ENCODE data around the gene GLIPR1. TPM values are rescaled to one million over a fixed set of nuclear protein-coding genes. Genes with fewer than 3 reads are reported as not detected.
A peak's percentile ranks its signal among the peaks of the same experiment; 100 is the strongest.
"Not testable (repeated sequence)": the region's sequence is repeated elsewhere in the genome, so short reads cannot be mapped to it uniquely, and the experiment has no call there.

Gene GLIPR1
- total RNA-seq, 1 experiment from 2014 or later: 0.13 TPM

- Histone ChIP-seq H2AK5ac (ENCODE audit: insufficient read length, low read length) (no peak within 1 kb of the TSS), H3K79me2 (ENCODE audit: insufficient read depth, low read length) (peaks cover 23% of the 10 kb centered on the region; the same call in 1 of the 2 replicates), H4K5ac (ENCODE audit: insufficient read length, low read depth, low read length) (peak within 1 kb of the TSS; percentile 44)
Observed at GRCh38 chr12:75511116-75512048, 30.8 kb downstream of the GLIPR1 start, which contains the start of gene KRR1. TSS of gene KRR1 (minus strand) at chr12:75511609. CDS start at chr12:75511597, 12 bp downstream.

GRCh38 chr12:75521224-75521623 is 40.7 kb downstream of the GLIPR1 start:
- H3K27ac Mint-ChIP-seq; H3K4me3 Mint-ChIP-seq; H2BK120ac ChIP-seq (ENCODE audit: low read depth, low read length, poor library complexity, severe bottlenecking); H3K9ac ChIP-seq (ENCODE audit: extremely low read depth, insufficient read length, low read length); H2BK20ac ChIP-seq (ENCODE audit: low read depth, low read length, poor library complexity, severe bottlenecking); H4K8ac ChIP-seq (replicated peaks; ENCODE audit: insufficient read length, low read depth, low read length); H3K56ac ChIP-seq (ENCODE audit: insufficient read length, low read depth, low read length); H2BK5ac ChIP-seq (ENCODE audit: insufficient read length, low read length); H3K9me3 ChIP-seq (ENCODE audit: control insufficient read depth, low read depth, low read length); H3K4ac ChIP-seq (ENCODE audit: low read depth, low read length); H3K18ac ChIP-seq (ENCODE audit: insufficient read length, low read depth, low read length); H3K27ac ChIP-seq (ENCODE audit: insufficient read length, low read depth, low read length); H4K5ac ChIP-seq (ENCODE audit: insufficient read length, low read depth, low read length); H3K14ac ChIP-seq (ENCODE audit: insufficient read depth, low read length); H3K27me3 Mint-ChIP-seq (ENCODE audit: low read depth); H4K91ac ChIP-seq (ENCODE audit: insufficient read length, low read depth, low read length); H3K36me3 Mint-ChIP-seq (ENCODE audit: insufficient read depth in 1 of 3, low read depth in 3 of 3); H3K4me2 ChIP-seq (ENCODE audit: insufficient read depth, insufficient read length, low read length); H2AFZ ChIP-seq (ENCODE audit: low read length); H2BK15ac ChIP-seq (ENCODE audit: low read depth, low read length); H3K27me3 ChIP-seq (ENCODE audit: insufficient read depth, low read length); H3T11ph ChIP-seq (ENCODE audit: low read length); DNase-seq; H2AK5ac ChIP-seq (ENCODE audit: insufficient read length, low read length); H3K23ac ChIP-seq (ENCODE audit: insufficient read length, low read depth, low read length); H2BK12ac ChIP-seq (ENCODE audit: insufficient read length, low read depth, low read length); H3K9me3 Mint-ChIP-seq; H3K23me2 ChIP-seq (ENCODE audit: insufficient read length, low read depth, low read length, poor library complexity, severe bottlenecking); H3K79me1 ChIP-seq (ENCODE audit: insufficient read depth, low read depth, low read length, poor library complexity, severe bottlenecking); H3K4me1 ChIP-seq (ENCODE audit: insufficient read depth, low read length); H3K79me2 ChIP-seq (ENCODE audit: insufficient read depth, low read length); H4K20me1 ChIP-seq (ENCODE audit: control insufficient read depth, insufficient read depth, insufficient read length): not testable (repeated sequence)
- peaks cover 4 to 14% of the 10 kb centered on the region in 2 experiments; a peak in 2 of 4 replicates for H3K4me1 Mint-ChIP-seq

More at GRCh38 chr12:75511116-75512048, 30.8 kb downstream of the GLIPR1 start, which contains the start of gene KRR1:
- H3T11ph ChIP-seq (ENCODE audit: low read length): no peak within 1 kb of the TSS
- Mint-ChIP-seq H3K36me3 (ENCODE audit: insufficient read depth in 1 of 3, low read depth in 3 of 3) (peaks cover 0 to 14% (median 10%) of the 10 kb centered on the region in 3 experiments; a peak in 6 of 7 replicates), H3K27me3 (ENCODE audit: low read depth) (no peaks in the 10 kb centered on the region), H3K4me1 (peaks cover 12 to 17% of the 10 kb centered on the region in 2 experiments), H3K9me3 (no peaks in the 10 kb centered on the region), H3K4me3 (peak within 1 kb of the TSS; percentile 95 to 99), H3K27ac (peak within 1 kb of the TSS; percentile 96 to 99 (median 99))
- no peak within 1 kb of the TSS for H2BK5ac ChIP-seq (ENCODE audit: insufficient read length, low read length)
- no peaks in the 10 kb centered on the region for H3K27me3 ChIP-seq (ENCODE audit: insufficient read depth, low read length)
- no peaks in the 10 kb centered on the region for H3K4me1 ChIP-seq (ENCODE audit: insufficient read depth, low read length)
- no peak for TF ChIP-seq CTCF (conservative IDR thresholded peaks at IDR 0.05)
- no peak within 1 kb of the TSS for H3K4ac ChIP-seq (ENCODE audit: low read depth, low read length)
- no peaks in the 10 kb centered on the region for H3K9me3 ChIP-seq (ENCODE audit: control insufficient read depth, low read depth, low read length)
- H4K8ac ChIP-seq (replicated peaks; ENCODE audit: insufficient read length, low read depth, low read length): no peak within 1 kb of the TSS
- no peak within 1 kb of the TSS for H4K91ac ChIP-seq (ENCODE audit: insufficient read length, low read depth, low read length)
- no peak within 1 kb of the TSS for H2BK120ac ChIP-seq (ENCODE audit: low read depth, low read length, poor library complexity, severe bottlenecking)
- peak within 1 kb of the TSS; percentile 98 for H3K9ac ChIP-seq (ENCODE audit: extremely low read depth, insufficient read length, low read length)
- no peak within 1 kb of the TSS for H3K56ac ChIP-seq (ENCODE audit: insufficient read length, low read depth, low read length)
- no peak within 1 kb of the TSS for H2BK12ac ChIP-seq (ENCODE audit: insufficient read length, low read depth, low read length)
- peak within 1 kb of the TSS; percentile 82 for H2AFZ ChIP-seq (ENCODE audit: low read length)
- peak within 1 kb of the TSS; percentile 79 for H3K14ac ChIP-seq (ENCODE audit: insufficient read depth, low read length)
- H2BK15ac ChIP-seq (ENCODE audit: low read depth, low read length): no peak within 1 kb of the TSS
- no CpG with 5 or more reads among the region's 47 CpGs for WGBS (ENCODE audit: extremely low coverage, insufficient read length, low lambda C conversion rate)
- no peaks in the 10 kb centered on the region for H3K23me2 ChIP-seq (ENCODE audit: insufficient read length, low read depth, low read length, poor library complexity, severe bottlenecking)
- no peak within 1 kb of the TSS for H3K23ac ChIP-seq (ENCODE audit: insufficient read length, low read depth, low read length)
- H3K79me1 ChIP-seq (ENCODE audit: insufficient read depth, low read depth, low read length, poor library complexity, severe bottlenecking): peaks cover 2% of the 10 kb centered on the region
- DNase-seq: peak; percentile 98
- H3K4me2 ChIP-seq (ENCODE audit: insufficient read depth, insufficient read length, low read length): peak within 1 kb of the TSS; percentile 99
- H4K20me1 ChIP-seq (ENCODE audit: control insufficient read depth, insufficient read depth, insufficient read length): no peaks in the 10 kb centered on the region
- no peak within 1 kb of the TSS for H2BK20ac ChIP-seq (ENCODE audit: low read depth, low read length, poor library complexity, severe bottlenecking)
- no peak within 1 kb of the TSS for H3K27ac ChIP-seq (ENCODE audit: insufficient read length, low read depth, low read length)
- peak within 1 kb of the TSS; percentile 74 for H3K18ac ChIP-seq (ENCODE audit: insufficient read length, low read depth, low read length)
